ENCODE results near the gene SMYD1.

DNA sequence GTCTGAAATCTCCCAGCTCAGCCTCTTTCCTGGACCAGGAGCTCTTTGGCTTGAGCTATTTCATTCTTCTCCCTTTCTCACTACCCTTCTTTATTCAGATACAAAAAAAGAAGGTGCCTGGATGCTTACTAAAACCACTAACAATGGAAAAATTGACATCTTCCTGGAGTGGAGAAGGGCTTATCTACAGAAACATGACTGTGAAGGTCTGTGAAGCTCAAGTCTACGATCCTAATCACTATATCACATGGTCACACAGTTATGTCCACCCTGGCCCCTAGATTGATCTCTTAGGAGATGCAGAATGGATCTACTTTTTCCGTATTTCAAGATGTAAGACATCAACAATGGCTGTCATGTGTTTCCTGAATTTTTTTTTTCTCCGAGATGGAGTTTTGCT lies 6.3 kb upstream of the SMYD1 start:
- TF ChIP-seq POLR2AphosphoS5 (IDR thresholded peaks at IDR 0.05): no peak
- TF ChIP-seq, protein P1, sequence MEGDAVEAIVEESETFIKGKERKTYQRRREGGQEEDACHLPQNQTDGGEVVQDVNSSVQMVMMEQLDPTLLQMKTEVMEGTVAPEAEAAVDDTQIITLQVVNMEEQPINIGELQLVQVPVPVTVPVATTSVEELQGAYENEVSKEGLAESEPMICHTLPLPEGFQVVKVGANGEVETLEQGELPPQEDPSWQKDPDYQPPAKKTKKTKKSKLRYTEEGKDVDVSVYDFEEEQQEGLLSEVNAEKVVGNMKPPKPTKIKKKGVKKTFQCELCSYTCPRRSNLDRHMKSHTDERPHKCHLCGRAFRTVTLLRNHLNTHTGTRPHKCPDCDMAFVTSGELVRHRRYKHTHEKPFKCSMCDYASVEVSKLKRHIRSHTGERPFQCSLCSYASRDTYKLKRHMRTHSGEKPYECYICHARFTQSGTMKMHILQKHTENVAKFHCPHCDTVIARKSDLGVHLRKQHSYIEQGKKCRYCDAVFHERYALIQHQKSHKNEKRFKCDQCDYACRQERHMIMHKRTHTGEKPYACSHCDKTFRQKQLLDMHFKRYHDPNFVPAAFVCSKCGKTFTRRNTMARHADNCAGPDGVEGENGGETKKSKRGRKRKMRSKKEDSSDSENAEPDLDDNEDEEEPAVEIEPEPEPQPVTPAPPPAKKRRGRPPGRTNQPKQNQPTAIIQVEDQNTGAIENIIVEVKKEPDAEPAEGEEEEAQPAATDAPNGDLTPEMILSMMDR (IDR thresholded peaks at IDR 0.05): no peak

Data from esophagus muscularis mucosa (tissue), 3 donors.